Measurements from ENCODE around the gene RFNG. TPM values are rescaled to one million over a fixed set of nuclear protein-coding genes. Genes with fewer than 3 reads are reported as not detected.

RFNG gene
- total RNA-seq, 2 experiments from 2014 or later, result 19.4 to 20.8 TPM

GRCh38 chr17:82023447-82024241, 28.0 kb downstream of the RFNG start:
- ChIA-PET POLR2A (interaction anchor here (2.8 kb wide), 1 partner anchor 14 kb away, joined by 7 read pairs; the partner anchor contains the start of gene DCXR), CTCF (interaction anchor here (0.7 to 6.1 kb wide), 4 partner anchors 7 to 72 kb away, joined by 3 to 138 read pairs (median 24); partner anchors contain the start of genes DCXR, NOTUM and RAC3)
- peaks cover 17% of the 10 kb centered on the region for H3K36me3 Mint-ChIP-seq (ENCODE audit: low read depth)
- H3K27me3 Mint-ChIP-seq (ENCODE audit: low read depth), result no peaks in the 10 kb centered on the region
- ATAC-seq (no peak), DNase-seq (peak; percentile 48)
- peak overlapping the region; percentile 89 for H3K4me3 Mint-ChIP-seq
- H3K27ac Mint-ChIP-seq, result peak overlapping the region; percentile 57
- peaks cover 43% of the 10 kb centered on the region for H3K4me1 Mint-ChIP-seq (ENCODE audit: low read depth)
- H3K9me3 Mint-ChIP-seq (ENCODE audit: insufficient read depth), result no peaks in the 10 kb centered on the region

- ATAC-seq, result peak; percentile 96
- Mint-ChIP-seq H3K9me3 (ENCODE audit: insufficient read depth) (no peaks in the 10 kb centered on the region), H3K27ac (peak within 1 kb of the TSS; percentile 83), H3K27me3 (ENCODE audit: low read depth) (no peaks in the 10 kb centered on the region), H3K4me1 (ENCODE audit: low read depth) (peaks cover 43% of the 10 kb centered on the region), H3K4me3 (peak within 1 kb of the TSS; percentile 89), H3K36me3 (ENCODE audit: low read depth) (peaks cover 19% of the 10 kb centered on the region)
- ChIA-PET POLR2A (interaction anchor here (0.7 to 2.8 kb wide), 2 partner anchors 14 to 63 kb away, joined by 4 to 7 read pairs; partner anchors contain the start of gene DCXR), CTCF (interaction anchor here (0.7 to 6.1 kb wide), 8 partner anchors 8 to 132 kb away, joined by 3 to 138 read pairs (median 10); partner anchors contain the start of genes DCXR, NOTUM and RAC3)
- peak; percentile 100 for DNase-seq
Measured at GRCh38 chr17:82022981-82023446, 28.6 kb downstream of the RFNG start, which contains the start of gene LRRC45. Gene LRRC45 (plus strand): TSS chr17:82023305. CDS start chr17:82023644, 339 bp downstream.

DNA sequence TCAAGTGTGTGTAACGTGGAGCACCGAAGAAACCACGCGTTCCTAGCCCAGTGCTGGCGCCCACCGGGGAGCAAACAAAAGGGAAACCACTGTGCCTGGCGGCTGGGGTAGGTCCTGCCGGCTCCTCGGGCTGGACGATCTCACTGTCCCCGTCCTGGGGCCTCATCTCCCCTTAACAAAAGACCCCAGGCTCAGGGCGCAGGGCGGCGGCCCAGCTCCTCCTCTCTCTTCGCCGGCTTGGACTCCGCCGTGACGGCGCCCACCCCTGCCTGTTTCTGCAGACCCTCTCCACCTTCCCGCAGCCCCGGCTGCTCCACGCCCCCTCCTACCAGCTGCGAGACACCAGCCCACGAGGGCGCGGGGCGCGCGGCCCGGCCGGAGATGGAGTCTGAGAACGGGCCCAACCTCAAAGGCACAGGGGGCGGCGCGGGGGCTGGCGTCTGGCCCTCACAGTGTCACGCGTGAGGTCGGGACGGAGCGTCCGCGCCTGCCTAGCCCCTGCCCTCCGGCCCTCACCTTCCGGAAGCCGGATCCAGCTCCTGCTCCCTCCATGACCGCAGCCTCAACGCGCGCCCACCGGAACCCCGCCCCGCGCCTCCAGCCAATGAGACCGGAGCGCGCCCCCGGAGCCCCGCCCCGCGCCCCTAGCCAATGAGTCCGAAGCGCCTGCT, 29.2 kb downstream of the RFNG start, which contains the start of gene CENPX:
Gene CENPX (minus strand): TSS at position 569 of the 671 bp plus-strand sequence. CDS start 17 bp downstream, at position 552.
- H3K27ac Mint-ChIP-seq, result peak within 1 kb of the TSS; percentile 83
- no peaks in the 10 kb centered on the region for H3K9me3 Mint-ChIP-seq (ENCODE audit: insufficient read depth)
- no peaks in the 10 kb centered on the region for H3K27me3 Mint-ChIP-seq (ENCODE audit: low read depth)
- DNase-seq, result peak; percentile 43
- H3K4me1 Mint-ChIP-seq (ENCODE audit: low read depth), result peaks cover 40% of the 10 kb centered on the region
- no peak for ATAC-seq
- POLR2A ChIA-PET, result interaction anchor here (0.6 to 2.8 kb wide), 7 partner anchors 11 to 348 kb away, joined by 3 to 12 read pairs (median 4); partner anchors contain the start of gene DCXR
- peak within 1 kb of the TSS; percentile 89 for H3K4me3 Mint-ChIP-seq
- CTCF ChIA-PET, result interaction anchor here (0.7 to 6.1 kb wide), 10 partner anchors 8 to 133 kb away, joined by 3 to 138 read pairs (median 8); partner anchors contain the start of genes DCXR, MAFG, NOTUM and RAC3
- H3K36me3 Mint-ChIP-seq (ENCODE audit: low read depth), result peaks cover 17% of the 10 kb centered on the region

GRCh38 chr17:82021900-82022309, 29.7 kb downstream of the RFNG start:
- H3K9me3 Mint-ChIP-seq (ENCODE audit: insufficient read depth), result no peaks in the 10 kb centered on the region
- H3K27ac Mint-ChIP-seq, result peak overlapping the region; percentile 83
- CTCF ChIA-PET, result interaction anchor here (1.0 to 6.1 kb wide), 8 partner anchors 9 to 152 kb away, joined by 3 to 138 read pairs (median 15); partner anchors contain the start of genes DCXR, MAFG, NOTUM and RAC3
- ATAC-seq (no peak), DNase-seq (no peak)
- POLR2A ChIA-PET, result interaction anchor here (0.7 to 2.8 kb wide), 5 partner anchors 11 to 62 kb away, joined by 3 to 12 read pairs (median 4); partner anchors contain the start of gene DCXR
- peaks cover 35% of the 10 kb centered on the region for H3K4me1 Mint-ChIP-seq (ENCODE audit: low read depth)
- no peaks in the 10 kb centered on the region for H3K27me3 Mint-ChIP-seq (ENCODE audit: low read depth)
- H3K36me3 Mint-ChIP-seq (ENCODE audit: low read depth), result peaks cover 14% of the 10 kb centered on the region
- H3K4me3 Mint-ChIP-seq, result peak overlapping the region; percentile 89

GRCh38 chr17:82021107-82021899, 30.3 kb downstream of the RFNG start:
- ChIA-PET CTCF (interaction anchor here (1.0 to 6.1 kb wide), 14 partner anchors 9 to 350 kb away, joined by 3 to 138 read pairs (median 6); partner anchors contain the start of genes DCXR, MAFG, NOTUM and RAC3), POLR2A (interaction anchor here (0.9 to 2.8 kb wide), 5 partner anchors 10 to 94 kb away, joined by 3 to 12 read pairs (median 4); partner anchors contain the start of genes DCXR and MAFG)
- peak overlapping the region; percentile 83 for H3K27ac Mint-ChIP-seq
- H3K9me3 Mint-ChIP-seq (ENCODE audit: insufficient read depth), result no peaks in the 10 kb centered on the region
- H3K4me1 Mint-ChIP-seq (ENCODE audit: low read depth), result peaks cover 29% of the 10 kb centered on the region
- peaks cover 14% of the 10 kb centered on the region for H3K36me3 Mint-ChIP-seq (ENCODE audit: low read depth)
- no peaks in the 10 kb centered on the region for H3K27me3 Mint-ChIP-seq (ENCODE audit: low read depth)
- no peak for ATAC-seq
- peak; percentile 77 for DNase-seq
- H3K4me3 Mint-ChIP-seq, result peak overlapping the region; percentile 89

GRCh38 chr17:82020572-82021106, 31.0 kb downstream of the RFNG start:
- H3K36me3 Mint-ChIP-seq (ENCODE audit: low read depth), result peaks cover 11% of the 10 kb centered on the region
- ChIA-PET CTCF (interaction anchor here (0.7 to 6.1 kb wide), 24 partner anchors 9 to 350 kb away, joined by 3 to 138 read pairs (median 4); partner anchors contain the start of genes DCXR, MAFG, NOTUM and PYCR1), POLR2A (interaction anchor here (0.7 to 1.8 kb wide), 3 partner anchors 61 to 131 kb away, joined by 3 to 12 read pairs (median 3); partner anchors contain the start of gene MAFG)
- ATAC-seq (no peak), DNase-seq (no peak)
- no peak overlapping the region for H3K27ac Mint-ChIP-seq
- no peaks in the 10 kb centered on the region for H3K27me3 Mint-ChIP-seq (ENCODE audit: low read depth)
- peak overlapping the region; percentile 89 for H3K4me3 Mint-ChIP-seq
- no peaks in the 10 kb centered on the region for H3K9me3 Mint-ChIP-seq (ENCODE audit: insufficient read depth)
- H3K4me1 Mint-ChIP-seq (ENCODE audit: low read depth), result peaks cover 25% of the 10 kb centered on the region

- Mint-ChIP-seq H3K36me3 (ENCODE audit: low read depth) (peaks cover 9% of the 10 kb centered on the region), H3K27me3 (ENCODE audit: low read depth) (no peaks in the 10 kb centered on the region), H3K27ac (no peak overlapping the region), H3K4me1 (ENCODE audit: low read depth) (peaks cover 21% of the 10 kb centered on the region), H3K9me3 (ENCODE audit: insufficient read depth) (no peaks in the 10 kb centered on the region), H3K4me3 (peak overlapping the region; percentile 15)
- POLR2A ChIA-PET, result interaction anchor here (0.7 to 0.9 kb wide), 2 partner anchors 11 to 130 kb away, joined by 3 read pairs; no protein-coding TSS in a partner anchor
- no peak for ATAC-seq
- CTCF ChIA-PET, result interaction anchor here (0.6 to 6.1 kb wide), 27 partner anchors 9 to 351 kb away, joined by 3 to 138 read pairs (median 4); partner anchors contain the start of genes DCXR, MAFG, NOTUM and PYCR1
- peak; percentile 76 for DNase-seq
Measured at GRCh38 chr17:82019690-82020571, 31.7 kb downstream of the RFNG start.

DNA sequence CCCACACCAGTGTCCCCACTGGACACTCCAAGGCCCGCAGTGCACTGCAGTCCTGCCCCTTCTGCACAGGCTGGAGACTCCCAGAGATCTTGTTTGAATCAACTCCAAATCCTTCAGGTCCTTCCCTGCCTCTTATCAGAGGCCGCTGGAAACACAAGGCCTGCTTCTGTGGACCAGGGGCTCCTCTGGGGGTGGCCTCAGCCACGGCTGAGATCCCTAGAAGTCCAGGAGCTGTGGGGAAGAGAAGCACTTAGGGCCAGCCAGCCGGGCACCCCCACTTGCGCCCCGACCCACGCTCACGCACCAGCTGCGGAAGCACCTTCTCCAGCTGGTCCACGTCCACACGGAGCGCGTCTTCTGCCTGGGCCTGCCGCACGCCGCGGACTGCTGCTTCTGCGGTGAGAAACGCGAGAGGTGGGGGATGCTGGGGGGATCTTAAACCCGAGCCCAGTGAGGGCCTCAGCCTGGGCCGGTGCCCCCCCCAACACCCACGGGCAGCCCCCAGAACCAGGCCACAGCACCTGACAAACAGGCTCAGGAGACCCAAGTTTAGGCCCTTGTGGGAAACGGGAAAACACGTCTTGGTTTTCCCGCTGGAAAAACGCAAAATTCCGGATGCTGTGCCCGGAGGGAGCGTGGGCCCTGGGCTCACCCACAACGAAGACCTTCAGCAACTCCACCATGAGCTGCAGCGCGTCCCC, 32.5 kb downstream of the RFNG start:
- H3K4me1 Mint-ChIP-seq (ENCODE audit: low read depth), result peaks cover 18% of the 10 kb centered on the region
- H3K27ac Mint-ChIP-seq, result no peak overlapping the region
- ChIA-PET POLR2A (interaction anchor here (0.9 kb wide), 1 partner anchor 10 kb away, joined by 3 read pairs; no protein-coding TSS in a partner anchor), CTCF (interaction anchor here (0.6 to 6.1 kb wide), 22 partner anchors 8 to 179 kb away, joined by 3 to 138 read pairs (median 4); partner anchors contain the start of genes DCXR, MAFG, NOTUM and PYCR1)
- H3K36me3 Mint-ChIP-seq (ENCODE audit: low read depth), result peaks cover 9% of the 10 kb centered on the region
- no peaks in the 10 kb centered on the region for H3K27me3 Mint-ChIP-seq (ENCODE audit: low read depth)
- ATAC-seq, result no peak
- no peaks in the 10 kb centered on the region for H3K9me3 Mint-ChIP-seq (ENCODE audit: insufficient read depth)
- no peak overlapping the region for H3K4me3 Mint-ChIP-seq
- DNase-seq, result no peak
